Astrocyte (in vitro differentiated cells and primary cell): ENCODE data around the gene CABP7. TPM values are rescaled to one million over a fixed set of nuclear protein-coding genes. Genes with fewer than 3 reads are reported as not detected.

Source experiments
- DNase-seq: peaks from one replicate; pipeline ENCODE4 v3.0.0-alpha.2; 2010; ENCODE audit warnings: low read depth
- FAIRE-seq: peaks from 2 replicates; lab custom pipeline; 2011; peaks lifted over from hg19 to GRCh38; lab: Jason Lieb, UNC
- H2AFZ ChIP-seq: 2 replicates; pipeline ENCODE4 v1.6.0; 2012; ENCODE audit warnings: low read depth, low read length, inconsistent platforms
- H3K27ac ChIP-seq: 2 replicates; pipeline ENCODE4 v1.5.1; 2011; ENCODE audit warnings: low read depth, low read length, inconsistent platforms
- H3K27me3 ChIP-seq: 2 replicates; pipeline ENCODE4 v1.6.0; 2011; ENCODE audit warnings: low read length, inconsistent platforms; ENCODE audit not compliant: insufficient read depth
- H3K36me3 ChIP-seq: 2 replicates; pipeline ENCODE4 v1.5.1; 2011; ENCODE audit warnings: low read length, inconsistent platforms; ENCODE audit not compliant: insufficient read depth
- H3K4me1 ChIP-seq: 2 replicates; pipeline ENCODE4 v1.5.1; 2011; ENCODE audit warnings: low read length, inconsistent platforms; ENCODE audit not compliant: insufficient read depth
- H3K4me2 ChIP-seq: 2 replicates; pipeline ENCODE4 v1.6.0; 2012; ENCODE audit warnings: low read length, inconsistent platforms
- H3K4me3 ChIP-seq: 2 replicates; pipeline ENCODE4 v1.5.1; 2011; ENCODE audit warnings: low read depth, mild to moderate bottlenecking, low read length, inconsistent platforms; ENCODE audit not compliant: insufficient read depth
- H3K79me2 ChIP-seq: 2 replicates; pipeline ENCODE4 v1.6.0; 2012; ENCODE audit warnings: mild to moderate bottlenecking, low read length, inconsistent platforms; ENCODE audit not compliant: insufficient read depth
- H3K9ac ChIP-seq: 2 replicates; pipeline ENCODE4 v1.6.0; 2012; ENCODE audit warnings: mild to moderate bottlenecking, low read length, inconsistent platforms
- H3K9me3 ChIP-seq: 2 replicates; pipeline ENCODE4 v1.5.1; 2012; ENCODE audit warnings: low read depth, mild to moderate bottlenecking, low read length, inconsistent platforms; ENCODE audit not compliant: insufficient read depth
- H4K20me1 ChIP-seq: 2 replicates; pipeline ENCODE4 v1.6.0; 2012; ENCODE audit warnings: low read length, inconsistent platforms; ENCODE audit not compliant: insufficient read depth
- H3K27ac Mint-ChIP-seq: one replicate; pipeline ENCODE4 v1.8.0; 2021; ENCODE audit warnings: mild to moderate bottlenecking, mixed read lengths; ENCODE audit not compliant: unreplicated experiment
- H3K27me3 Mint-ChIP-seq: one replicate; pipeline ENCODE4 v1.8.0; 2021; ENCODE audit warnings: low read depth, mixed read lengths; ENCODE audit not compliant: unreplicated experiment
- H3K36me3 Mint-ChIP-seq: one replicate; pipeline ENCODE4 v1.8.0; 2021; ENCODE audit warnings: low read depth, mixed read lengths; ENCODE audit not compliant: unreplicated experiment
- H3K4me1 Mint-ChIP-seq: one replicate; pipeline ENCODE4 v1.8.0; 2021; ENCODE audit warnings: low read depth, mixed read lengths; ENCODE audit not compliant: unreplicated experiment
- H3K4me3 Mint-ChIP-seq: one replicate; pipeline ENCODE4 v1.8.0; 2021; ENCODE audit warnings: mild to moderate bottlenecking, moderate library complexity, mixed read lengths; ENCODE audit not compliant: unreplicated experiment
- H3K9me3 Mint-ChIP-seq: one replicate; pipeline ENCODE4 v1.8.0; 2021; ENCODE audit warnings: mild to moderate bottlenecking, mixed read lengths; ENCODE audit not compliant: unreplicated experiment
- CTCF ChIP-seq: IDR thresholded peaks from 2 replicates; pipeline ENCODE4 v1.5.1; 2011; ENCODE audit warnings: low read depth, mild to moderate bottlenecking, inconsistent platforms, low read length, moderate library complexity; ENCODE audit not compliant: insufficient read depth
- EZH2 ChIP-seq: IDR thresholded peaks from 2 replicates; pipeline ENCODE4 v1.6.1; 2012; ENCODE audit warnings: mild to moderate bottlenecking, low read length, inconsistent platforms; ENCODE audit not compliant: insufficient read depth
- total RNA-seq: library from RNA; stranded (reverse); gene quantifications from 2 replicates; pipeline ENCODE4 v1.2.1, GENCODE V29; 2021

The CABP7 gene
- total RNA-seq, 1 donor from 2014 or later = not detected

GRCh38 chr22:29695129-29695926 lies 24.5 kb upstream of the CABP7 start:
- Histone ChIP-seq H3K27me3 (no peaks in the 10 kb centered on the region), H3K36me3 (peaks cover 8% of the 10 kb centered on the region), H3K4me2 (no peak overlapping the region), H3K4me1 (peaks cover 8% of the 10 kb centered on the region), H2AFZ (no peak overlapping the region), H3K9ac (no peak overlapping the region), H3K27ac (no peak overlapping the region), H3K9me3 (no peaks in the 10 kb centered on the region), H3K79me2 (peaks cover 6% of the 10 kb centered on the region), H4K20me1 (peaks cover 50% of the 10 kb centered on the region), H3K4me3 (no peak overlapping the region)
- Mint-ChIP-seq H3K4me3 (no peak overlapping the region), H3K4me1 (peaks cover 7% of the 10 kb centered on the region), H3K9me3 (no peaks in the 10 kb centered on the region), H3K27me3 (no peaks in the 10 kb centered on the region), H3K36me3 (peaks cover 18% of the 10 kb centered on the region), H3K27ac (no peak overlapping the region)
- TF ChIP-seq EZH2 = no peak
- TF ChIP-seq CTCF = no peak
- FAIRE-seq = no peak
- DNase-seq = no peak

- H4K20me1 ChIP-seq = peaks cover 39% of the 10 kb centered on the region
- TF ChIP-seq EZH2 (no peak), CTCF (no peak)
- no peaks in the 10 kb centered on the region for H3K27me3 ChIP-seq
- no peaks in the 10 kb centered on the region for H3K79me2 ChIP-seq
- no peaks in the 10 kb centered on the region for H3K9me3 Mint-ChIP-seq
- H3K27ac Mint-ChIP-seq = no peak overlapping the region
- H3K4me2 ChIP-seq = no peak overlapping the region
- H3K4me1 Mint-ChIP-seq = peaks cover 3% of the 10 kb centered on the region
- peaks cover 8% of the 10 kb centered on the region for H3K36me3 ChIP-seq
- no peak overlapping the region for H3K4me3 ChIP-seq
- H3K9ac ChIP-seq = no peak overlapping the region
- no peak for DNase-seq
- H3K27me3 Mint-ChIP-seq = peaks cover 9% of the 10 kb centered on the region
- H3K27ac ChIP-seq = no peak overlapping the region
- H2AFZ ChIP-seq = no peak overlapping the region
- peaks cover 11% of the 10 kb centered on the region for H3K36me3 Mint-ChIP-seq
- peaks cover 25% of the 10 kb centered on the region for H3K4me1 ChIP-seq
- H3K4me3 Mint-ChIP-seq = no peak overlapping the region
- FAIRE-seq = no peak
- no peaks in the 10 kb centered on the region for H3K9me3 ChIP-seq
Measured at GRCh38 chr22:29697853-29698598, 21.8 kb upstream of the CABP7 start.
